GM23248 (cell line): ENCODE results near the gene DDTL. TPM values are rescaled to one million over a fixed set of nuclear protein-coding genes. Genes with fewer than 3 reads are reported as not detected.
"Not testable (repeated sequence)": the region's sequence is repeated elsewhere in the genome, so short reads cannot be mapped to it uniquely, and the experiment has no call there.

Experiments used
- DNase-seq: peaks from one replicate; pipeline ENCODE4 v3.0.0-alpha.2; 2015
- H2AFZ ChIP-seq: fragments of 200-600 bp; sonication (generic); 2 replicates; pipeline ENCODE4 v1.6.1; 2016; ENCODE audit warnings: antibody characterized with exemption
- H3F3A ChIP-seq: fragments of 200-600 bp; sonication (generic); 2 replicates; pipeline ENCODE4 v1.6.1; 2016; ENCODE audit warnings: mild to moderate bottlenecking, antibody characterized with exemption, mixed run types; ENCODE audit not compliant: insufficient read depth
- H3K27ac ChIP-seq: fragments of 200-600 bp; sonication (generic); 2 replicates; pipeline ENCODE4 v1.5.1; 2016; ENCODE audit warnings: mild to moderate bottlenecking
- H3K27me3 ChIP-seq: fragments of 200-600 bp; sonication (generic); replicated peaks from 2 replicates; pipeline ENCODE4 v1.6.1; 2016; ENCODE audit warnings: mild to moderate bottlenecking; ENCODE audit not compliant: insufficient read depth
- H3K36me3 ChIP-seq: fragments of 200-600 bp; sonication (generic); 2 replicates; pipeline ENCODE4 v1.6.1; 2016; ENCODE audit warnings: low read depth, mild to moderate bottlenecking
- H3K4me1 ChIP-seq: fragments of 200-600 bp; sonication (generic); 2 replicates; pipeline ENCODE4 v1.6.1; 2016; ENCODE audit warnings: mild to moderate bottlenecking; ENCODE audit not compliant: insufficient read depth
- H3K4me2 ChIP-seq: fragments of 200-600 bp; sonication (generic); one replicate; pipeline ENCODE4 v1.6.1; 2016; ENCODE audit warnings: mild to moderate bottlenecking; ENCODE audit not compliant: unreplicated experiment
- H3K4me3 ChIP-seq: fragments of 200-600 bp; sonication (generic); 2 replicates; pipeline ENCODE4 v1.5.1; 2016; ENCODE audit warnings: mild to moderate bottlenecking
- H3K79me2 ChIP-seq: fragments of 200-600 bp; sonication (generic); 2 replicates; pipeline ENCODE4 v1.6.1; 2016; ENCODE audit warnings: mild to moderate bottlenecking; ENCODE audit not compliant: insufficient read depth
- H3K9ac ChIP-seq: fragments of 200-600 bp; sonication (generic); 2 replicates; pipeline ENCODE4 v1.6.1; 2016; ENCODE audit warnings: mild to moderate bottlenecking
- H3K9me2 ChIP-seq: fragments of 200-600 bp; sonication (generic); 2 replicates; pipeline ENCODE4 v1.6.1; 2016; ENCODE audit warnings: mixed run types, mild to moderate bottlenecking, moderate library complexity; ENCODE audit not compliant: insufficient read depth
- H3K9me3 ChIP-seq: fragments of 200-600 bp; sonication (generic); one replicate; pipeline ENCODE4 v1.6.1; 2017; ENCODE audit warnings: low read depth
- H4K20me1 ChIP-seq: fragments of 200-600 bp; sonication (generic); 2 replicates; pipeline ENCODE4 v1.6.0; 2016; ENCODE audit not compliant: insufficient read depth
- EZH2 ChIP-seq: fragments of 200-600 bp; sonication (generic); IDR thresholded peaks from 2 replicates; pipeline ENCODE4 v1.6.1; 2018; ENCODE audit warnings: antibody characterized with exemption, mild to moderate bottlenecking; ENCODE audit not compliant: insufficient read depth, poor library complexity, severe bottlenecking
- EZH2phosphoT487 ChIP-seq: fragments of 200-600 bp; sonication (generic); IDR thresholded peaks from 2 replicates; pipeline ENCODE4 v1.6.1; 2018; ENCODE audit warnings: antibody characterized with exemption, moderate library complexity, mild to moderate bottlenecking, low read depth; ENCODE audit not compliant: insufficient read depth
- WGBS, 2 experiments: methylation state at CpG; one replicate each; pipeline ENCODE4 v1.1.6; 2015 to 2017; ENCODE audit warnings: low lambda C conversion rate in 2 of 2, low coverage in 1 of 2; ENCODE audit errors: missing lambda C conversion rate in 2 of 2; 5-methylcytosine and 5-hydroxymethylcytosine counted together
- in situ Hi-C: fragments of 300-500 bp; cut with MboI; formaldehyde crosslinking; loops from 2 replicates; pipeline ENCODE4 v1.15.0; 2020
- polyA plus RNA-seq: library from polyadenylated mRNA; unstranded; fragments of >200 nt; fragmentation: Nextera tagmentation; extraction: Ambion mirVana; gene quantifications from 2 replicates; pipeline ENCODE4 v1.2.1, GENCODE V29; 2016
- total RNA-seq: library from RNA; depleted of rRNA; stranded (reverse); fragments of >200 nt; shearing (Covaris generic); gene quantifications from 2 replicates; pipeline ENCODE4 v1.2.3, GENCODE V29; 2014

DDTL gene
- total and polyA plus RNA-seq, 2 experiments from 2014 or later: 2.4 TPM; not detected in 1

DNA sequence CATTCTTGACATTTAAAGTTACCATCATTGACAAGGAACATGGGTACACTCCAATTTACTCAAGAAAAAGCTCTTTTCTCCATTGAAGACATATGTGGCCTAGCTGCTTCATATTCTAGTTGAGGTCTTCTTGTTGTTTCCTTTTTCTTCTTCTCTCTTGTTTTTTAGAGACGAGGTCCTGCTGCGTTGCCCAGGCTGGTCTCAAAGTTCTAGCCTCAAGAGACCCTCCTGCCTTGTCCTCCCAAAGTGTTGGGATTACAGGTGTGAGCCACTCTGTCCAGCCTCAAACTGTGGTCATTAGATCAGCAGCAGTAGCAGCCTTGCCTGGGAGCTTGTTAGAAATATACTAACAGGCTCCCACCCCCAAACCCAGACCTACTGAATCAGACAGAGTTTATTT lies 26.4 kb downstream of the DDTL start:
- H3K9me2 ChIP-seq, H3F3A ChIP-seq, H3K79me2 ChIP-seq, H3K4me1 ChIP-seq, H3K27ac ChIP-seq, H2AFZ ChIP-seq, H4K20me1 ChIP-seq, H3K4me3 ChIP-seq, H3K4me2 ChIP-seq, H3K36me3 ChIP-seq, H3K9ac ChIP-seq, in situ Hi-C loops, H3K9me3 ChIP-seq, DNase-seq, H3K27me3 ChIP-seq: not testable (repeated sequence)
- 47 to 54% methylated on average over 2 of the region's 2 CpGs for WGBS, 2 experiments

DNA sequence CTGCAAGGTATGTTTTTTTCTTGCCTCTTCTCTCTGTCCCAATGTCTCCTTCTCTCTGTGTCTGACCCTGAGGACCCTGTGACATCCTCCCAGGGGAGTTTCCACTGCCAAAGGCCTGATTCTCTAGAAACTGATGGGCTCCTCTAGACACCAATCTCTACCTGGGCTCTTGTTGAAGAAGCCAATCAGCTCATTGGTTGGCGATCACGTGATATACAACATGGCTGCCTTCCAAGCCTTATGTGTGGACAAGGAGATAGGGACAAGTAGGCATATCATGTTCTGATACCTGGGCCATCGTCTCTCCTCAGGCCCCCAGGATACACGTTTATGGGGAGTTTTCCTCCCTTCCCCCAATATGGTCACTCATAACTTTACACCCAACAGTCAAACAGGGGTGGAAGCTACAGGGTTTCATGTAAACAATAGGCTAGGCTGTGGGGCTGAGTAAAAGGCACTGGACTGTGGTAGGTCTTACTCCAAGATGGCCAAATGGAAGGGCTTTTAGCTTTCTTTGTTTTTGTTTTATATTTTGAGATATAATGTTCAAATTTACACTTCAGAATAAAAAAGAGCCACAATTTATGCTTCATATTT lies 27.0 kb downstream of the DDTL start:
- H3K4me3 ChIP-seq, DNase-seq, H3F3A ChIP-seq, H3K79me2 ChIP-seq, H3K4me1 ChIP-seq, H3K27me3 ChIP-seq, H3K36me3 ChIP-seq, H3K9me2 ChIP-seq, in situ Hi-C loops, H4K20me1 ChIP-seq, H3K27ac ChIP-seq, H3K9me3 ChIP-seq, H3K9ac ChIP-seq, H2AFZ ChIP-seq, H3K4me2 ChIP-seq: not testable (repeated sequence)
- WGBS, 2 experiments: 34 to 38% methylated on average over 4 of the region's 4 CpGs

DNA sequence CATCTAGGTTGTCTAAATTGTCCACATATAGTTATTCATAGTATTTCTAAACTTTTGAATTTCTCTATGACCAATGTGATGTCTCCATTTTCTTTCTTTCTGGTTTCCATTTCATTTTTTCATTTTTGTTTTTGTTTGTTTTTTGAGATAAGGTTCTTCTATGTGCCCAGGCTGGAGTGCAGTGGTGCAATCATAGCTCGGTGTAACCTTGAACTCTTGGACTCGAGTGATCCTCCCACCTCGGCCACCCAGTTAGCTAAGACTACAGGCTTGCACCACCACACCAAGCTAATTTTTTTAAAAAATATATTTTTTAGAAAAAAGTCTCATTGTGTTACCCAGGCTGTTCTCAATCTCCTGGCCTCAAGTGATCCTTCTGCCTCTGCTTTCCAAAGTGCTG lies 30.4 kb downstream of the DDTL start:
- H3K9ac ChIP-seq: no peak overlapping the region
- no peaks in the 10 kb centered on the region for H4K20me1 ChIP-seq
- no peaks in the 10 kb centered on the region for H3K79me2 ChIP-seq
- no peak overlapping the region for H3K27ac ChIP-seq
- H3K4me1 ChIP-seq: no peaks in the 10 kb centered on the region
- no peak overlapping the region for H2AFZ ChIP-seq
- H3K9me2 ChIP-seq: no peaks in the 10 kb centered on the region
- in situ Hi-C loops: no loop called here
- no peak for DNase-seq
- no peak overlapping the region for H3K4me2 ChIP-seq
- no peaks in the 10 kb centered on the region for H3K36me3 ChIP-seq
- no peaks in the 10 kb centered on the region for H3K9me3 ChIP-seq
- TF ChIP-seq EZH2: no peak
- TF ChIP-seq EZH2phosphoT487: no peak
- no peaks in the 10 kb centered on the region for H3F3A ChIP-seq
- no peak overlapping the region for H3K4me3 ChIP-seq
- WGBS, 2 experiments: 56 to 61% methylated on average over 3 of the region's 3 CpGs
- no peaks in the 10 kb centered on the region for H3K27me3 ChIP-seq

DNA sequence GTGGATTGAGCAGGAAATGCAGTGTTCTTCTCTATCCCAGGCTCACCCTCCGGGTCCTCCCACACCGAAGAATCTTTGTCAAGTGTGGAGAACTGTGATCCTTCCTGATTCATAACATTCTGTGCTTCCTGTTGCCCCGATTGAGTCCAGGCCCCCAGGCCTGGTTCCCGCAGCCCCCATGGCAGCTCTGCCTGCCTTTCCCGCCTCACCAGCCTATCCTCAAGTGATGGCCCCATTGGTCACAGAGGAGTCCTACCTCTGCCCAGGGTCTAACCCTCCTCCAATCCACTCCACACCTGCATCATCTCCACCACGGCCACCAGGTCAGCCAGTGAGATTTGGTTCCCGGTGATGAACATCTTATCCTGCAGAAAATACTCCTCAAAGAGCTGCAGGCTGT lies 33.1 kb downstream of the DDTL start:
- in situ Hi-C loops, H3F3A ChIP-seq: not testable (repeated sequence)
- 64 to 69% methylated on average over 7 of the region's 7 CpGs for WGBS, 2 experiments

DNA sequence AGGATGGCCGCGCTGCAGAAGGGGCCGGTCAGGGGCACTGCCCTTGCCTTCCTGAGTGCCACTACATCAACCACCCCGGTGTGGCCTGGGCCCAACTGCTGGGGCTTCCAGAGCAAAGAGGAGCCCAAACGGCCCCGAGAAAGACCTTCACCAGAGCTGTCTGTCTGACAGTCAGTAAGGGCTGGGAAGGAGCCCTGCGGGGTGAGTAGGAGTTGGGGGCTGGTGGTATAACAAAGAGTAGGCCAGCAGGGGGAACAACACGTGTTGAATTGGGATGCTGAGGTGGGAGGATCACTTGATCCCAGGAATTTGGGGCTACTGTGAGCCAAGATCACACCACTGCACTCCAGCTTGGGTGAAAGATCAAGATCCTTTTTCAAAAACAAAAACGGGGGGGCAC lies 34.6 kb downstream of the DDTL start:
- WGBS, 2 experiments: 81 to 84% methylated on average over 9 of the region's 9 CpGs
- no peaks in the 10 kb centered on the region for H3K9me3 ChIP-seq
- H3K27ac ChIP-seq: no peak overlapping the region
- no peaks in the 10 kb centered on the region for H3K36me3 ChIP-seq
- H3K9ac ChIP-seq: no peak overlapping the region
- H3K27me3 ChIP-seq: no peaks in the 10 kb centered on the region
- no peaks in the 10 kb centered on the region for H3K9me2 ChIP-seq
- no peak overlapping the region for H3K4me3 ChIP-seq
- H4K20me1 ChIP-seq: no peaks in the 10 kb centered on the region
- no peak for TF ChIP-seq EZH2
- no peak for TF ChIP-seq EZH2phosphoT487
- no peaks in the 10 kb centered on the region for H3F3A ChIP-seq
- no peak overlapping the region for H3K4me2 ChIP-seq
- H3K79me2 ChIP-seq: no peaks in the 10 kb centered on the region
- no peaks in the 10 kb centered on the region for H3K4me1 ChIP-seq
- in situ Hi-C loops: no loop called here
- DNase-seq: no peak
- no peak overlapping the region for H2AFZ ChIP-seq

More for the DNA sequence above, 33.1 kb downstream of the DDTL start:
- not testable (repeated sequence) for DNase-seq, H4K20me1 ChIP-seq, H3K4me1 ChIP-seq, H3K9me2 ChIP-seq, H3K36me3 ChIP-seq, H3K79me2 ChIP-seq, H3K4me3 ChIP-seq, H3K27ac ChIP-seq, H3K9me3 ChIP-seq, H3K9ac ChIP-seq, H3K27me3 ChIP-seq, H3K4me2 ChIP-seq, H2AFZ ChIP-seq
